GM20000 (cell line): ENCODE data around the gene GRK7.
"Not testable (repeated sequence)": the region's sequence is repeated elsewhere in the genome, so short reads cannot be mapped to it uniquely, and the experiment has no call there.

ENCODE experiments used
- DNase-seq: peaks from one replicate; pipeline ENCODE4 v3.0.0; 2012; ENCODE audit warnings: low spot score
- CTCF ChIP-seq: IDR thresholded peaks from 2 replicates; pipeline ENCODE4 v1.5.1; 2012; ENCODE audit warnings: mild to moderate bottlenecking, control low read depth; ENCODE audit errors: extremely low read depth, missing control alignments

GRK7 gene

GRCh38 chr3:141754032-141754431 lies 9.2 kb upstream of the GRK7 start:
- no peak for TF ChIP-seq CTCF
- no peak for DNase-seq

GRCh38 chr3:141762552-141762951 lies 656 bp upstream of the GRK7 start:
- not testable (repeated sequence) for DNase-seq

- no peak for TF ChIP-seq CTCF
- DNase-seq: no peak
Observed at GRCh38 chr3:141764045-141764444, 837 bp downstream of the GRK7 start.

DNA sequence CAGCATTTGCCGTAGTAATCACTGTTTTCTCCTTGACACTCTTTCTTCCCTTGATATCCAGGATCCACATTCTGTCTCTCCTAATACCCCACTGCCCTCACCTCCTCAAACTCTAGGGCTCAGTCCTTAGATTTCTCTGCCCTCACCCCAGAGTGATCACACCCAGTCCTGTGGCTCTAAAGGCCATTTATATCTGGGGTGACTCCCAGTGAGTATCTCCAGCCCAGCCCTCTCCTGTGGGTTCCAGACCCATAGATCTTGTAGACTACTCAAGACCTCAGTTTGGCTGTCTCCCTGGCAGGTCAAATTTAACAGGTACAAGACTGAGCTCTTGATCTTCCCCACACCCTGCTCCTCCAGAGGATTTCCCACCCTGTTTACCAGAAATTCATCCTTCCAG lies 1.3 kb downstream of the GRK7 start:
- DNase-seq: no peak
- TF ChIP-seq CTCF: no peak

DNA sequence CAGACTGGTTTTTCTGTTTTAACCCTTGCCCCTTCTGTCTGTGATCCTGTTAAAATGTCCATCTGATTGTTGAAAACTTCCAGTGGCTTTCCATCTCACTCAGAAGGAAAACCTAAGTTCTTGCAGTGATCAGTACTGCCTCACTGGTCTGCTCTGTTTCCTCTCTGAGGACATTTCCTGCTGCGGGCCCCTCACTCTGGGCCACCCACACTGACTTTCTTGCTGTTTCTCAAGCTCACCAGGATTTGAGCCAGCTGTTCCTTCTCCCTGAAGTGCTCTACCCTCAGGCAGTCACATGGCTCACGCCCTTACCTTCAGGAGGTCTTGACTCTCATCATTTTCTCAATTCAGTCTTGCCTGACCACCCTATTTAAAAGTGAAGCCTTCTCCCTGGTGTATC lies 1.8 kb downstream of the GRK7 start:
- no peak for DNase-seq
- no peak for TF ChIP-seq CTCF

- no peak for DNase-seq
- no peak for TF ChIP-seq CTCF
Observed at GRCh38 chr3:141767066-141767465, 3.9 kb downstream of the GRK7 start.

- no peak for DNase-seq
- TF ChIP-seq CTCF: no peak
Observed at GRCh38 chr3:141769221-141769894, 6.2 kb downstream of the GRK7 start.

- TF ChIP-seq CTCF: no peak
Observed at GRCh38 chr3:141773676-141774075, 10.5 kb downstream of the GRK7 start.

More at GRCh38 chr3:141773676-141774075, 10.5 kb downstream of the GRK7 start:
- DNase-seq: no peak
